Activated CD8-positive, alpha-beta memory T cell treated with anti-CD3 and anti-CD28 coated beads for 24 hours (primary cell): ENCODE results near the gene GRID1.

ENCODE experiments used
- DNase-seq: peaks from one replicate; pipeline ENCODE4 v3.0.0-alpha.2; 2020

The GRID1 gene

DNA sequence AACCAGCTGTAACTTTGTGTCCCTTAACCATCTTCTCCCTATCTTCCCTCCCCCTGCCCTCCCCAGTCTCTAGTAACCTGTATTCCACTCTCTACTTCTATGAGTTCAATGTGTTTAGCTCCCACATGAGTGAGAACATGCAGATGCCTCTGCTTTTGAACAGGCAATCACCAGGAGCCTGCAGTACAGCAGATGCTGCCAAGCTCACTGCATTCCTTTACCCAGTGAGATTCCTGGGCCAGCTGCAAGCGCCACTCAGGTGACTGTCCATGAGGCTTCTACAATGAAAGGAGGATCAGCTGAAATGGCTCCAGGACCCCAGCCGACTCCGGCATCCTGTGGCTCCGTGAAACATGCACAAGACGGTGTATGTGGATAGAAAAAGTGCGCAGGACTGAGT lies 15.7 kb downstream of the GRID1 start:
- DNase-seq = no peak

DNA sequence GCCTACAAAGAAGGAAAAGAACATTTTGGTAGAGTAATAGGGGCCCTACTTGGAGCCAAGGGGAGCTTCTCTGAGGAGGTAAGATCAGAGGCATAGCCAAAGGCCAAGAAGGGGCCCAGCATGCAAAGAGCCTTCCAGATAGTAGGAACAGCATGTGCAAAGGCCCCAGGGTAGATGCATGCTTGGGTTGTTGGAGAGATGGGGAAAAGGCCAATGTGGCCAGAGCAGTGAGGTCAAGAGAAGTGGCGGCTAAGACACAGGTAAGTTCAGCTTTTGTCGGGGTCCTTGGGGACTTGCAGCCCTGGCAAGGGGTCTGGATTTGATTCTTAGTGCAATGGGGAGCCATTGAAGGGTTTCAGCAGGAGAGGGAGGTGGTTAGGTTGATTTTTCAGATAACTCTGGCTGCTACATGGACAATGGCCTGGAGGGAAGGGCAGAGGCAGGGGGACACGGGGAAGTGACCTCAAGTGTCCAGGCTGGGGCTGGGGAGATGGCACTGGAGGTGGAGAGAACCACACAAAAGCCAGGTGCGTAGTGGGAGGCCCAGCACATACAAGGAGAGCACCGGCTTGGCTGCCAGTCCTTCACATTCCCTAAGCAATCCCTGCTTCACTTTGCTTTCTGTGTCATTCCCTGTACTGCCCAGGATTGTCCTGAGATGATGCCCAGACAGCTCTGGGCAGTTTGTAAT lies 16.5 kb downstream of the GRID1 start:
- no peak for DNase-seq

DNA sequence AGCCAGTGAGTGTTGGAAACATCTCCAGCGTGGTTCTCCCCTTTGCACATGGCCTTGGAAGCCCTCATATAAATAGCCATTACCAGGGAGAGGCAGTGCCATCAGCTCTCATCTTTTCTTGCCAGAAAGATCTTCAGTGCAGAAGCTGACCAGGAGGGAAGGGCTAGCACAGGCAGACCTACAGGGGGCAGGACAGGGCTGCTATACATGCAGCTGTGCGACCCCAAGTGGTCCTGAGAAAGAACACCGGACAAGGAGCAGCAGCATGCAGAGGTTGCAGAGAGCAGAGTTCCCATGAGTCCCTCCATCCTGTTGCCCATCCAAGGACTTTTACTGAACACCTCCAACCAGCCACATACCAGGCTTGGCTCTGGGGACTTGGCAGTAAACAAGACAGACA lies 17.1 kb downstream of the GRID1 start:
- no peak for DNase-seq

DNA sequence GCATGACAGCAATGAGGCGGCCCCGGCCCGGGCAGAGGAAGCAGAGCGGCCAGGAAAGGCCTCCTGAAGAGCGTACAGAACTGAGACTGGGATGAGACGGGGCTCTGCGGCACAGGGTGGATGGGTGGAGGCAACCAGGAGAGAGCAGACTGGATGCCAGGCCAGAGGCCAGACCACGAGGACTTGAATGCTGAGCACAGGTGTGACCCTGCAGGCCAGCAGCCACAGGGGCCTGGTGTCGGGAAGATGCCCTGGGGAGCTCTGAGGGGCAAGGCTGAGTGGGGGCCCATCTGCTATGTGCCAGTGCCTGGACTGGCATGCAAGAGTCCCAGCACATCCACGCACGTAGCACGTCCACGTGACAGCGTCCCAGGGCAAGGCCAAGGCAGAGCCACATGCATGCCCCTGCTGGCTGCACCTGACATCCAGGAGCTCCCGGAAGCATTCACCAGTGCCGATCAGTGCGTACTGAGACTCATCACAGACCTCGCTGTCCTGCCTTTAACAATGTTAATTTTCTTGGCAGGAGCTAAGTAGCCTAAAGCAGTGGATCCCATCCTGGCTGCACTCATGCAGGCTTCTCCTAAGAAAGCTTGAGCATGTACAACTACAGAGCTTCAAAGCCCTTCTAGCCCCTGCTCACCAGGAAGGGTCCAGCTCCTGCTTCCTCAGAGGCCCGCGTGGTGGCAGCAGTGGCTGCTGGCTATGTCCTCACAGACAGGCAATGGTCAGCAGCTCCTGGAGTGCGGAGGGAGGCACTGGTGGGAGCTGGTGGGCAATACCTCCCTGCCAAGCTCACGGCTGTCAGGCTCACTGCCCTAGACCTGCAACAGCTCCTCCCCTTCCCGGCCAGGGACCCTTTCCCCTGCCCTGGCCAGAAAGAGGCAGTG lies 18.0 kb downstream of the GRID1 start:
- DNase-seq = no peak

DNA sequence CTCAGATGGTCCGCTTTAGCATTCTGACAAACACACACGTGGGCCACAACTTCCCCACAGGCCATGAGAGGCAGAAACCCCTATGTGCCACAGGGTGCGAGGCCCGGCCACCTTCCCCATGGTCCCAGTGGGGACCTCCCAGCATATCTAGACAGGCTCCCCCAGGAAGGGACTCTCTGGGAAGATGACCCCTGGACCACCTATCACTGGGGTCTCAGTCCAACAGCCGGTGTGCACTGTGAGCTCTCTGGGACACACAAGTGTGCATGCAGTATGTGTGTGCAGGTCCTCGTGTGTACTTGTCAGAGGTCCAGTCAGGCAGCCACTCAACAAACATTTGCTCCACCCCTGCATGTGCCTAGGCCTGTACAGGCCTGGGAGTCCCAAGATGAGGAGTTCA lies 18.7 kb downstream of the GRID1 start:
- no peak for DNase-seq

DNA sequence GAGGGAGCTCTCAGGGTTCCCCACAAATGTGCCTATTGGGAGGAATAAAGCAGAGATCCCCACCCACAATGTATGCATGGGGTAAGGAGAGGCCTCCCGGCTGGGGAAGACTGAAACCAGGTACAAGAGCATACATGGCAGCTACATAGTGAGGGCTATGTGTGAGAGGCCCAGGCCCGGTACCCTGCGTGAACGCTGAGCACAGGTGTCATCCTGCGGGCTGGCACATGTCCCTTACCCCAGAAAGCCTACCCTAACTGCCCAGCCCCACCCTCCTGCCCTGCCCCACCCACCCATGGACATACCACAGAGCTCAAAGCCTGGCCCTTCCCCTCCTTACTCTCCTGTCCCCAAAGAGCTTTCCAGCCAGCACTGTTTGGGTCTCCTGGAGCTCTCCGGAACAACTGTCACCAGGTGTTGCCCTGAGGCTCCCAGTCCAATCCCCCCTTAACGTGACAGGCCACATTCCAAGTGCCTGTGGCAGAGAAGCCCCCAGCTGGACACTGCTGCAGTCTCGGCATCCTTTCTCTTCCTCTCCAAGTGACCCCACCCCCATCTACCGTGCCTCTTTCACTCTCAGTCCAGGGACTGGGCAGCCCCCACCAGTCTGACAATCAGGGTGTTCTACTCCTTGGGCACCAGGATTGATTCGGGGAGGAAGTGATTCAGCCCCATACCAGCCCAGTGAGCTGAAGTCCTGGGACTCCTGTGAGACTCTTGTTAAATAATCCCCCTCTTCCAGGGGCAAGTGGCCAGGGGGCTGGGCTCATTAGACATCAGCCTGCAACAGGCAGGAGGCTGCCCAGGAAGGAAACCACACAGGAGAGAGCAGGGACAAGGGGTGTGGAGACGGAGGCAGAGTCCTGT lies 19.6 kb downstream of the GRID1 start:
- no peak for DNase-seq

DNA sequence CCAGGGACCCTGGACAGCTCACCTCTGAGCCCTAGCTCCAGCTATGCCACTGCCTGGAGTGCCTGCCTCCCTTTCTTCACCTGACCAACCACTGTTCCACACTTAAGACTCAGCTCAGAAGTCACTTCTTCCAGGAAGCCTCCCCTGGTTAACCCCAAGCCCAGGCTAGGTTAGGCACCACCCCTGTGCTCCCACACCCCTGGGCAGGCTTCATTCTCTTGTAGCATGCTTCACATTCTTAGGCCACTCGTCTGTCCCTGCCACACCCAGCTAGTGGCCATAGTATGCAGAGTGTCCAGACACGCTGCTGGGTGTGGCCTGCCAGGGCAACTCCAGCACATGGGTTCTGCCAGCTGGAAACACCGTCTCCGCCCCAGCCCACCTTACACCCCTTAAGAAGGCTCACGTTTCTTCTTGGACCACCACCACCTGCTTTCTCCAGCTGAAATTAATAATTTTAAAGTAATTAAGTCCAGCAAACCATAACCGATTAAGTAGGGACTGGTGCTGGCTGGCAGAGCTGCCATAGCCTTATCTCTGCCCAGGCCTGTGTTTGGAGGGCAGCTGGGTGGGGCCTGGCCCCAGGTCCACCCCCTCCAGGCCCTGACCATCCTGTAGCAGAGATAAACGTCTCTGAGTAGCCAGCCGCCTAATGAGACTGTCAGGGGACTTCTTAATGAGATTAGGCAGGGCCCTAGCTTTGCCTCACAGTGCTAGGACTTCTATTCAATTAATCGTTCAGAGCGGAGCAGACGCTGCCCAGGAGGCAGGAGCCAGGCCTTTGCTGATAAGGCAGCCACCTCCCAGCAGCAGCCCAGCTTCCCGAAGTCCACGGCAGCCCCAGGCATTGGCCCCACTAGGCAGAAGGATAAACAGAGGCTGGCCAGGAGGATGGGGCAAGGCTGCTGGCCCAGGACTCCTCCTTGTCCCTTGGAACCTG lies 20.5 kb downstream of the GRID1 start:
- no peak for DNase-seq

DNA sequence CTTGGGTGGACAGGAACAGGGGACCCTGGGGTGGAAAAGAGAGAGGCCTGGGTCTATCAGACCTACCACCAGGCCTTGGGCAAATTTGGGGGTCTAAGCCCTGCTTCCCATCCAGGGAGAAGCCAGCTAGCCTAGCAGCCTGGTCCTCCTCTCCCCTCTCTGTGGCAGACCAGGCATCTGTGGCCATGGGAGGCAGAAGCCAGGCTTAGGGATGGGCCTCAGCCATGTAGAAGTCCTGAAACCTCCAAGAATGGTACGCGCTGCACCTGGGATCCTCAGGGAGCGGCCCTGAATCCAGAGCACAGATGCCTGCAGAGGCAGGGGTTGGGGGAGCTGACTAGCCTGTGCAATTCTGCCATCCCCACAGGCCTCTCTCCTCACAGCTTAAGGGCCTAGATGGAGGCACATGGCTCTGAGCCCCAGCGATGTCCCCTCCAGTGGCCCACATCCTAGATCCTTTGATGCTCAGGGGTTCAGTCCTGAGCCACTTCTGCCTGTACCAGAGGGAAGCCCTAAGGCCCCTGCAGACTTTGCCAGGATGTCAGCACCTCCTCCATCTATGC lies 21.2 kb downstream of the GRID1 start:
- no peak for DNase-seq

DNA sequence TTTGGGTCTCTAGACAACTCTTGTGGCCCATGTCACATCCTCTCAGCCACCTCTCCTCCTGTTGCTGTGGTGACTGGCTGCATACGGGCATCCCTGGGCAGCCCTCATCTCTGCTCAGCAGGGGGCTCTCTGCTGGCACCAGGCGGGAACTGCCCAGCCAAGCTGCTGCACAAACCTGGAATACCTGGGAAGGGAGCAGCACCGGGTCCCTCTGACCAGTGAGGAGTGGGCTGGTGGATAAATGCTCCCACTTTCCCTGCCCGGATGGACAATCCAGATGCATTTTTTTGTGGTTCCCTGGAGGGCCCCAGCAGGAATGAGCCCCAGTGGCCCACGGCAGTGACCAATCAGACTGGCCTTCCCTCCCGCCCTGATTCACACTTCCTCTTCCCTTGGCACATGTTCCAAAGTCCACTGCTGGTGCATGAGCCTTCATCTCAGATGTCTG lies 21.9 kb downstream of the GRID1 start:
- DNase-seq = no peak

DNA sequence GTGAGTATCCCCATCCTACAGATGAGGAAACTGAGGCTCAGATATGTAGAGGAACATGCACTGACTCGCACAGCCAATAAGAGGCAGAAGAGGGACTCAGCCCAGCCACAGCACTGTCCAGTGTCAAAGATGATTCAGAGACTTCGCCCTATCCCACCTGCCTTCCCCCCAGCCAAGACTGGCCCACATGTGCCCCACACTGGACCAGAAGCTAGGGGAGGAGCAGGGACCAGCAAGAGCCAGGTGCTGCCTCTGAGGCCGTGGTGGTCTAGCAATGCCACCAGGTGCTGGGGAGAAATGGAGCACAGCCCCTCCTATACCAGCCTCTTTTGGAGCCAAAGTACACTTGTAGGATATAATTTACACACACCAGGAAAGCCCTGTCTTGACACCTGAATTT lies 22.3 kb downstream of the GRID1 start:
- no peak for DNase-seq

DNA sequence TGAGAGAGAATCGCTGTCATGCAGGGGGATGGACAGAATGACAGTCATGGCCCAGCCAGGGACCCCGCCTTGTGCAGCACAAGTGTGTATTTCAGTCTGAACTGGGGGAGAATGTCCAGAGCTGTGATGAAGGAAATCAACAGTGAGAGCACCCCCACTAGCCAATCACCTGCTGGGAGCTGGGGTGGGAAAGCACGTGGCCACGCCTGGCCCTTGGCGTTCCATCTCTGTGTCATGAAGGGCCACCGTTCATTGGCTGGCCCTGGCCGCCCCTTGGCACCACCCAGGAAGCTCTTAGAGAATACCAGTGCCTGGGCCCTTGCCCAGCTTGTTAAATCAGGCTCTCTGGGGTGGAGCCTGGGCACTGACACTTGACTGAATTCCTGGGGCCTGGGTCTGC lies 22.8 kb downstream of the GRID1 start:
- DNase-seq = no peak

DNA sequence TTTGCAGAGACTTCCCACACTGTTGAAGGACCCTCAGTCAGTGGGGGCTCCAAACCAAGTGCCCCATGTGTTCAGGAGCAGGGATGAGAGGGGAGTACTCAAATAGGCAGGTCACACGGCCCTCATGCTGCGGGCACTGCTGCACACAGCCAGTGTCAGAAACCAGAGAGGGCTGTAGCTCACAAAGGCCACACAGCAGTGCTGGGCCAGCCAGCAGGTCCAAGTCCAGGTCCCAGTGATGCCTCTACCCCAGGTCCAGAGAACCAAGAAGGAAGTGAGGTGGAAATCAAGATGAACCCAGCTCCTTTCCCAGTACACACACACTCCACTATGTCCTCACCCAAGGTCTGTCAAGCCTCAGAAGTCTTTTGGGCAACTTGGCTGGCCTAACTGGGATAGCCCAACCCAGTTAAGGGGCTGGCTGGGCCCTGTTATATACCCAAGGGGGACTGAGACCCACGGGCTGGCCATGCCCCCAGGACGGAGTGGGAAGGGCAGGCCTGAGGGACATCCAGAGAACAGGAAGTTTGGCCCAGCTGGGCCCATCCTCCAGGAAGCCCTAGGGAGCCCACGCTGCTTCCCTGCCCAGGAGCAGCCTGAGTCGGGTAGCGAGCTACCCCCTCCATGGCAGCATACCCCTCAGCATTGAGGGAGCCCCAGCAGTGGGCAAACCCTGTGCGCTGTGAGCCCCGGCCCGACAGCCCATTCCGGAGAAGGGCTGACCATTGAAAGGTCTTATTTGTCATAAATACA lies 24.3 kb downstream of the GRID1 start:
- no peak for DNase-seq

DNA sequence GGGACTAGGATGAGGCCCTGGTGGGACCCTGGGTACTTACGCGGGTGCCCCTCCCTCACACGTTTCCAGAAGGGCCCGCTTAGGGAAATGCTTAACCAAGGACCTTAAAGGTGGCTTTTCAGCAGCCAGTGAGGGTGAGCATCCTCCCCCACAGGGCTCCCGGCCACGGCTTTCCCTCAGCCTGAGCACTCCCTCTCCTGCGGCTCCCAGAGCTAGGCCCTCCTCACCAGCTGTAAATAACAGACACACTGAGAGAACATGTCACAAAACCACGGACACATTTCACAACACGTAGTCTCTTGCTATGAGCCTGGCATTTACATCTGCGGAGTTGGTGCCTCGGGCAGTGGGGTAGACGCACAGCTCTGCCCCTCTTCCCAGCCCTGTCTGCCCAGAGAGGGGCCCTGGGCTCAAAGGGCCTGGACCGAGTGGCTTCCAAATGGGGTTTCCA lies 25.2 kb downstream of the GRID1 start:
- no peak for DNase-seq

DNA sequence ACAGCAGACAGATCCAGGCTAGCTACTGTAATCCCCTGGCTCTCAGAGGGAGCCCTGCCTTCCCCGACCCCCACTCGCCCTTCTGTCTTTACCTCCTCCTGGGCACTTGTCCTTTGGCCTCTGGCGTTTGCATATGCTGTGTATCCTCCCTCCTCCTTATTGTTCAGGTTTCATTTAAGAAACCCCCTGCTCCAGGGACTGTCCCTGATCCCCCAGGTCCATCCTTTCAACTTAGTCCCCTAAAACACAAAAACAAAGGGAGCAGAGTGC lies 25.7 kb downstream of the GRID1 start:
- no peak for DNase-seq

DNA sequence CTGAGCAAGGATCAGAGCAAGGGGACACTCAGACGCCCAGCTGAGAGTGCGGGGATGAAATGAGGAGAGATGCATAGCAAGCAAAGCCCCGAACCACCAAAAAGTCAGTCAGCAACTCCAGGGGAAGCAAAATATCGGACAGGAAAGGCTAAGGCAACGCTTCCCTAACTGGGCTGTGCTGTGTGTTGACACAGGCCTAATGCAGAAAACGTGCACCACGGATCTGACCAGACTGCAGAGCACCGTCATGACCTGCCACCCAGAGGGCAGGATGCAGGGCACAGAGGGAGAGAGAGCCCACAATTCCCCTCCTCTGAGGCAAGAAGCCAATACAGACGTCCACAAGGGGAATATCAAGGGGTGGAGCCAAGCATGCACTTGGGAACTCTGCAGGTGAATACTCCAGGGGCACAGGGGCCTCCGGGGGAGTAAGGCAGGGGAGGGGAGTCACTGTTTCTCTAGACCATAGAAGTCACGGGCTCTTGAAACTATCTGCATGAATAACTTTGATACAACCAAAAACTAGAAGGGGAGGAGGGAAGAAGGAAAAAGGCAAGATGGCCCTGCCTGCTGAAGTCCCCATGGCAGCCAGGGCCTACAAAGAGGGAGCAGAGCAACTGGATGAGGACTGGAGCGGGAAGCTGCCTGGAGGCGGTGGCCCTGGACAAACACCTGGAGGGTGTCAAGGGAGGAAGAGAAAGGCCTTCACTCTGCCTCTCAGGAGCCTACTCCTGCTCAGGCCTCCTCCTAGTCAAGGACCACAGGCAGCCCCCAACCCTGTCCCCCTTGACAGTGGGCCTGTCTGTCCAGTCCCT lies 26.2 kb downstream of the GRID1 start:
- no peak for DNase-seq

DNA sequence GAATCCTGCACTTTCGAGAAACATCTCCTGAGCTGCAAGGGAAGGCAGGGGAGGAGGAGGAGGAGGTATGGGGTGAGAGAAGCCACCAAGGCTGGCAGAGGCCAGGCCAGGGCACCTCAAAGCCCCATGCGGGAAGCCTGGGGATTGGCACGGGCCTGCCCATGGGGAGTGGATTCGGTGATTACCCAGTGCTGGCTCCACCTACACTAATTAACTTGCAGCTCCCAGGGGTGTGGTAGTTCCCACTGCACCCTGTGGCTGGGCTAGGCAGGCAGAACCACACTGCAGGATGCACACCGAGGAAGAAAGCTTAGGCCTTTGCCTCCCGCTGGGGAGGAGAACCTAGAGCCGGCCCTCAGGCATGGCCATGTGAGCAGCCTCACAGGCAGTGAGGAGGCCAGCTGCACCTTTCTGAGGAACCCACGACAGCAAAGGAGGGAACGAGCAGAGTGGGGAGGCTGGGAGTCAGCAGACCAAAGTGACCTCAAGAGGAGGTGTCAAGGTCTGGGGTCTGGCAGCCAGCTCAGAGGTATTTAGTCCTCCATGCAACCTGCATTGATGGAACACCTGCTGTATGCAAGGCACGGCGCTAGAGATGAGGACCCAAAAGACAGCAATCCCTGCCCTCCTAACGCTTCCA lies 27.2 kb downstream of the GRID1 start:
- no peak for DNase-seq

DNA sequence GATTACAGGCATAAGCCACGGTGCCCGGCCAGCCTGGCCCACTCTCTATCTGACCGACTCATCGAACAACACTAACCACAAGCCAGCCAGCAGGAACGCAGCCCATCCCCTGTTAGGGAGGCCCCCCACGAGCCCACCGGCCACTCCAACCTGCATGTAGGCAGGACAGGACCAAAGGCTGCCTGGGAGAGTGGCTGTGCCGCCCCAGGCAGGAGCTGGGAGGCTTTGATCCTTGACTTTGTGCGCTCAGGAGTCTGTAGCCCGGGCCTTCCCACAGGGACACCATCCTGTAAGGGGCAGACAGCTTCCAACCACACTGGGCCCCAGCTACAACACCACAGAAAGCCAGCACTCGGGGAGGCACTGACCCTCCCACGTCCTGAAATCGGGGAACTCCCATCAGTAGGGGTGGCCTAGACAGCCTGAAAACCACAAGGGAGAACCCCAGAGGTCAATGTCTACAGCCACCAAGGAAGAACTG lies 29.4 kb downstream of the GRID1 start:
- no peak for DNase-seq

DNA sequence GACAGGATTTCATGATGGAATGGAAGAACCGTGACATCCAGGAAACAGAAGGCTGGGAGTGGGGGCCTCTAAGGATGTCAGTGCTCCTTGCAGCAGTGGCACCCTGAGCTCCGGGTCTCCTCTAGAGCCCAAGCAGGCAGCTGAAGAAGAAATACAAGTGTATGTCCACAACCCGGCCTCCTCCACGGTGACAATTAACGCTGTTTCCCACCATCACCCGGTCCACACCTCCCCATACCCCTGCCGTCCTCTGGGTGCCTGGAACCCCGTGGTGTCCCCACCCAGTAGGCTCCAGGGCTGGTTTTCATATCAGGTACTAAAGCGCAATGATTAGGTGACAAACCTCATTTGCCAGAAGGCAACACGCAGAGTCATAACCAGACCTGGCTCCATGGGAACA lies 30.3 kb downstream of the GRID1 start:
- DNase-seq = no peak

DNA sequence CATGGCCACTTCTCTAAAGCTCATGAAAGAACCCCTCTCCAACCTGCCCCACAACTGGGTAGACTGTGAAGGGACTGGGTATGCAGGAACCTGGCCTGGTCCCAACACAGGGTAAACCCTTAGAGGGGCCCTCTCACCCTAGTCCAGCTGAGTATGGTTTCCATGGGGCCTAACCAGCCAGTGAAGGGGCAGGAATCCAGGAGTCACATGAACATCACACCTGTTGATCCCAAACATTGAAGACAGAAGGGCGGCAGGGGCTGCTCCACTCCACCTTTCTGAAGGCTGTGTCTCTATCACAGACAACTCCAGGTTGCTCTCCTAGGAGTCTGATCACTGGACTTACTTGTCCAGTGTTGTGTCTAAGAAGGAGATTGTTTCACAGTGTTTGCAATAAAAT lies 30.8 kb downstream of the GRID1 start:
- DNase-seq = no peak

DNA sequence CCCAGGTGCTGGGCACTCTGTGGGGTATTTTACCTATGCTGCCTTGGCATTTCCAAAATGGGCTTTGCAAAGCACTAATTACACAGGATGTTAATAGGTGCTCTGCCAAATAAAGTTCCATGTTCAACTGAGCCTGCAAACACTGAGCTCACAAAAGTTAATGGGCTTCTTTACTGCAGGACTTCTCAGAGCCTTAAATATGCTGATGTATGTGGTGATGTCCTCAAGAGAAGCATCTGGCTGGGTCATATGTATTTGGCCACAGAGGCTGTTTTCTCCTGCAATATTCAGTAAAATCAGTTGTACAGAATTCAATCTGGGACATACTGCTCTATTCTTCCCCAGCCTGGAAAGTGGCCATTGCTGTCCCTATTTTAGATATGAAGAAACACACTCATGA lies 31.3 kb downstream of the GRID1 start:
- no peak for DNase-seq
